HTR-8/SVneo (cell line): ENCODE results near the gene EPHA2.

ENCODE experiments used
- DNase-seq: peaks from one replicate; pipeline ENCODE4 v3.0.0; 2011; ENCODE audit warnings: low spot score, mixed read lengths; ENCODE audit not compliant: insufficient read length
- FAIRE-seq: peaks from 2 replicates; lab custom pipeline; 2011; peaks lifted over from hg19 to GRCh38; lab: Jason Lieb, UNC

Gene EPHA2

GRCh38 chr1:16140068-16140596, 15.7 kb downstream of the EPHA2 start:
- no peak for FAIRE-seq

DNA sequence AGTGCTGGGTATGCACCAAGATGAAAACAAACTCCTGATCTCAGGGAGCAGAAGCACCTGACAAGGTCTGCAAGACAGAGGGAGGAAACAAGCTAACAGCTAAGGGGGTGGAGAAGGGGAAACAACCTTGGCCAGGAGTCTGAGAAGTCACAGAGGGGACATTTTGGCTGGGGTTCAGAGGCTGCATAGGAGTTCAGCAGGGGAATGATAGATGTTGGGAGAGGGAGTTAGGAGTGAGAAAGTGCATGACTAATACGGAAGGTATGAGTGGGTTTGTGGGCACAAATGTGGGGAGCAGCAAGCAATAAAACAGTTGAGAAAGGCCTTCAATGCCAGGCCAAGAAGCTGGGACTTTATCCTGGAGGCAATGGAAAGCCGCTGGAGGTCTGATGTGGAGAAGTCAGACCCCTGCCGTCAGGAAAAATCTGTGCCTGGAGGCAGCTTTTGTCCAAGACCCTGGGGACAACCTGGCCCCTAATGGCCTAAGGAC, 16.4 kb downstream of the EPHA2 start:
- peak; percentile 42 for FAIRE-seq
- peak; percentile 71 for DNase-seq

More at GRCh38 chr1:16140068-16140596, 15.7 kb downstream of the EPHA2 start:
- no peak for DNase-seq

GRCh38 chr1:16138772-16139221, 17.1 kb downstream of the EPHA2 start:
- DNase-seq (no peak), FAIRE-seq (no peak)

- no peak for DNase-seq
- no peak for FAIRE-seq
These were observed 17.9 kb downstream of the EPHA2 start for GRCh38 chr1:16137890-16138467.

- DNase-seq (no peak), FAIRE-seq (no peak)
These were observed 20.4 kb downstream of the EPHA2 start for GRCh38 chr1:16135501-16135900.

- FAIRE-seq (no peak), DNase-seq (no peak)
These were observed 21.0 kb downstream of the EPHA2 start for GRCh38 chr1:16134906-16135305.

DNA sequence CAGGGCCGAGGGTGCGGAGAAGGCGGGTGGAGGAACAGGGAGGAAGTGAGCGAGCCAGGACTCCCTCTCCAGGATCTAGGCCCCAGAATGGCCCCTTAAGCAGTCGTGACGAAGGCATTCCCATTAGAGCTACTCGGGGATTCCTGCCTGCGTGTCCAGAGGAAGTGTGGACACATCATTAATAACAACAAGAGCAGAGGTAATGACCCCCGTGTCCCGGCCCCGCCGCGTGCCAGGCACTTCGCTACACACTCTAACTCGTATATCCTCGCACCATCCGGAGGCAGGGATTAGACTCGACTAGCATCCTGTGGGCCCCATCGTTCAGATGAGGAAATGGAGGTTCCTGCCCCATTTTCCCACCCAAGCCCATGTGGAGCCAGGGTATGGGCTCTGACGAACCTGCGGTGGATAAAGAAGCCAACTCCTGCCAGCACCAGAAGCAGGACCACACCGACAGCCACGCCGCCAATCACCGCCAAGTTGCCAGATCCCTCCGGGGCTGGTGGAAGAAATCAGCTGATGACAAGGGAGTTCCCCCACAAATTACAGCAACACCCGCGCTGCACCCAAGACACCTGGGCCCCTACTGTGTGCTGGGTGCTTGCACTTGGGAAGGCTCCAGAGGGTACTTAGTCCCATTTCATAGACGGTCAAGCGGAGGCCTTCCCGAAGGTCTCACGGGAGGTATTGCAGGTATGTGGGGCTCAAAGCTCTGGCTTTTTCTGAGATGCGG, 21.6 kb downstream of the EPHA2 start:
- no peak for FAIRE-seq
- DNase-seq, result no peak

- no peak for FAIRE-seq
These were observed 22.6 kb downstream of the EPHA2 start for GRCh38 chr1:16133007-16133961.

DNA sequence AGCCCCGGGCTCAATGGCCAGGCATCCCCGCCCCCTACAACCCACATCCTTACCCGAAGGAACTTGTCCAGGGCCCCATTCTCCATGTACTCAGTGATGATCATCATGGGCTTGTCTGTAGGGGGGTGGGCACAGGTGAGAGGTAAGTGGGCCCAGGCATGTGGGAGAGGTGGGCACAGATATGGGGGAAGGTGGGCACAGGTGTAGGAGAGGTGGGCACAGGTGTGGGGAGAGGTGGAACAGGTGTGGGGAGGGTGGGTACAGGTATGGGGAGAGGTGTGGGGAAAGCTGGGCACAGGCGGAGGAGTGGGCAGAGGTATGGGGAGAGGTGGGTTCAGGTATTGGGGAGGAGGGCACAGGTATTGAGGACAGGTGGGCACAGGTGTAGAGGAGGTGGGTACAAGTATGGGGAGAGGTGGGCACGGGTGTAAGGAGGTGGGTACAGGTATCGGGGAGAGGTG, 23.5 kb downstream of the EPHA2 start:
- no peak for DNase-seq
- FAIRE-seq, result no peak

More at GRCh38 chr1:16133007-16133961, 22.6 kb downstream of the EPHA2 start:
- no peak for DNase-seq

GRCh38 chr1:16131636-16132324, 24.1 kb downstream of the EPHA2 start:
- no peak for FAIRE-seq
- DNase-seq, result no peak

- DNase-seq (no peak), FAIRE-seq (no peak)
These were observed 25.0 kb downstream of the EPHA2 start for GRCh38 chr1:16130827-16131226.

GRCh38 chr1:16129921-16130543, 25.8 kb downstream of the EPHA2 start:
- no peak for FAIRE-seq
- DNase-seq, result no peak

GRCh38 chr1:16129316-16129715, 26.6 kb downstream of the EPHA2 start:
- no peak for FAIRE-seq
- no peak for DNase-seq

DNA sequence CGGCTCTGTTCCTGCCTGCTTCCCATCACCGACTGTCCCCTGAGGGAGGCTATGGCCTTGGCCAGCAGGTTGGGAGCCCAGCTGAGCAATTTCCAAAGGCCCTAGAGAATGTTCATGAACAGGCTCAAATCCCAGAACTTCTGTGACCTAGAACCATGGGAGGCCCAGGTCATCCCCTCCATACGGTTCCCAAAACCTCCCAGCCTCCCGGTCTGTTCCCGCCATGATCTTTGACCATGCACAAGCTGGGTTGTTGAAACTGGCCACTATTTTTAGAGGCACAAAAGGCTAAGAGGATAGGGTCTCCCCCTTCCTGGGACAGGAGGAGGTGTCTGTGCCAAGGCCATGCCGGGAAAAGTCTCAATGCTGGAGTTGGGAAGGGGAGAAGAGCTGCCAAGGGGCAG, 27.5 kb downstream of the EPHA2 start:
- FAIRE-seq, result no peak
- no peak for DNase-seq

DNA sequence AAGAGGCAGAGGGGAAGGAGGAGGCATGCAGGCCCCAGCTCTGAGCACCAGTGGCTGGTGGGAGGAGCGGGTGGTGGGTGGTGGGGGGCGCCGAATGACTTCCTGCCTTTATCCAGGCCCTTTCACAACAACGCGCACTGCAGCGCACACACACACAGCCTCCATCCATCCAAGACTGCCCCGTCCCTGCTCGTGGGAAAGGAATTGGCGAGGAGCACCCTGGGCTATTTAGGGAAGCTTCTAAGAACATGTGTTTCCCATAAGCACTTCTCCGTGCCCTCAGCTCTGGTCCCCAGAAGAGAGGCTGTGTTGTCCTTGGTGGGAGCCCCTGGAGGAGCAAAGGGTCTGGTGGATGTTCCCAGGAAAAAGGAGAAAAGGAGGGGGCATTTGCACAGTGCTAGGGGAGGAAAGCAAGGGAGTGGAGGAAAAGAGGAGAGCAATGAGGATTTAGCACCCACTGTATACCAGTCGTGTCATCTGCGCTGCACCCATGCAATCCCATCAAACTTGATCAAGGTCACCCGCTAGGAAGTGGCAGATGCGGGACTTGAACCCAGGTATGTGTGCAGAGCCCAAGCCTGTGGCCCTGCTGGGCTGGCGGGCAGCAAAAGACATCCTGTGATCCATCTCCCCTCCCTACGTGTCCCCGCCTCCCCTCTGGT, 28.1 kb downstream of the EPHA2 start:
- FAIRE-seq, result no peak
- DNase-seq, result no peak

GRCh38 chr1:16126743-16127515, 28.9 kb downstream of the EPHA2 start:
- DNase-seq, result no peak
- no peak for FAIRE-seq

GRCh38 chr1:16126160-16126559, 29.7 kb downstream of the EPHA2 start:
- DNase-seq (no peak), FAIRE-seq (no peak)

- FAIRE-seq, result no peak
- no peak for DNase-seq
These were observed 30.4 kb downstream of the EPHA2 start for GRCh38 chr1:16125483-16125882.
